ENCODE results near the gene TTLL11.

Gene TTLL11

GRCh38 chr9:121852651-121853616 lies 240.2 kb downstream of the TTLL11 start:
- no peak for DNase-seq (ENCODE audit: low read depth)

GRCh38 chr9:121852241-121852640 lies 240.9 kb downstream of the TTLL11 start:
- DNase-seq (ENCODE audit: low read depth): no peak

- DNase-seq (ENCODE audit: low read depth): no peak
Measured at GRCh38 chr9:121851641-121852091, 241.4 kb downstream of the TTLL11 start.

GRCh38 chr9:121850366-121850765 lies 242.7 kb downstream of the TTLL11 start:
- no peak for DNase-seq (ENCODE audit: low read depth)

GRCh38 chr9:121849554-121849953 lies 243.6 kb downstream of the TTLL11 start:
- no peak for DNase-seq (ENCODE audit: low read depth)

- DNase-seq (ENCODE audit: low read depth): no peak
Measured at GRCh38 chr9:121844562-121844961, 248.5 kb downstream of the TTLL11 start.

- no peak for DNase-seq (ENCODE audit: low read depth)
Measured at GRCh38 chr9:121844098-121844497, 249.0 kb downstream of the TTLL11 start.

- DNase-seq (ENCODE audit: low read depth): no peak
Measured at GRCh38 chr9:121842612-121842978, 250.5 kb downstream of the TTLL11 start.

- DNase-seq (ENCODE audit: low read depth): no peak
Measured at GRCh38 chr9:121841771-121842611, 251.1 kb downstream of the TTLL11 start.

GRCh38 chr9:121840838-121841760 lies 252.0 kb downstream of the TTLL11 start:
- no peak for DNase-seq (ENCODE audit: low read depth)

- no peak for DNase-seq (ENCODE audit: low read depth)
Measured at GRCh38 chr9:121839726-121840500, 253.2 kb downstream of the TTLL11 start.

- no peak for DNase-seq (ENCODE audit: low read depth)
Measured at GRCh38 chr9:121838746-121839669, 254.1 kb downstream of the TTLL11 start.

GRCh38 chr9:121837113-121837961 lies 255.8 kb downstream of the TTLL11 start:
- DNase-seq (ENCODE audit: low read depth): no peak

- no peak for DNase-seq (ENCODE audit: low read depth)
Measured at GRCh38 chr9:121836366-121836885, 256.7 kb downstream of the TTLL11 start.

GRCh38 chr9:121835587-121836365 lies 257.3 kb downstream of the TTLL11 start:
- no peak for DNase-seq (ENCODE audit: low read depth)

GRCh38 chr9:121833061-121833460 lies 260.0 kb downstream of the TTLL11 start:
- DNase-seq (ENCODE audit: low read depth): no peak

GRCh38 chr9:121831869-121832268 lies 261.2 kb downstream of the TTLL11 start:
- no peak for DNase-seq (ENCODE audit: low read depth)
